Caki2 (cell line): ENCODE measurements around the gene TMOD4. TPM values are rescaled to one million over a fixed set of nuclear protein-coding genes. Genes with fewer than 3 reads are reported as not detected.
"Not testable (repeated sequence)": the region's sequence is repeated elsewhere in the genome, so short reads cannot be mapped to it uniquely, and the experiment has no call there.

ENCODE experiments used
- DNase-seq: peaks from one replicate; pipeline ENCODE4 v3.0.0-alpha.2; 2015; ENCODE audit warnings: low read depth
- in situ Hi-C: cut with HindIII; loops from 2 replicates; pipeline ENCODE4 v1.10.0; 2016; ENCODE audit warnings: low sequenced_read_pairs, low pct_unique_long_range_greater_than_20kb, mixed read lengths
- total RNA-seq: library from RNA; depleted of rRNA; stranded (reverse); fragments of >200 nt; shearing (Covaris generic); gene quantifications from 2 replicates; pipeline ENCODE4 v1.2.3, GENCODE V29; 2014; ENCODE audit warnings: low replicate concordance

The TMOD4 gene
- total RNA-seq, 1 experiment from 2014 or later: not detected

DNA sequence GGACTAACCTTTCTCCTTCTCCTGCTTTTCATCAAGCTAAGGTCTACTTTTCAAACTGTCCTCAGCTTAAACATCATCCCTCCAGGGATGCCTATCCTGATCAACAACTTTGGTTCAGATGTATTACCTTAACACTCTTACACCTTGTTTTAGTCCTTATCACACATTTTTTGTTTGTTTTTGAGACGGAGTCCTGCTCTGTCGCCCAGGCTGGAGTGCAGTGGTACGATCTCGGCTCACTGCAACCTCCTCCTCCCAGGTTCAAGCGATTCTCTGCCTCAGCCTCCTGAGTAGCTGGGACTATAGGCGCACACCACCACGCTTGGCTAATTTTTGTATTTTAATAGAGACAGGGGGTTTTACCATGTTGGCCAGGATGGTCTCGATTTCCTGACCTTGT lies 12.9 kb upstream of the TMOD4 start:
- DNase-seq, in situ Hi-C loops: not testable (repeated sequence)

DNA sequence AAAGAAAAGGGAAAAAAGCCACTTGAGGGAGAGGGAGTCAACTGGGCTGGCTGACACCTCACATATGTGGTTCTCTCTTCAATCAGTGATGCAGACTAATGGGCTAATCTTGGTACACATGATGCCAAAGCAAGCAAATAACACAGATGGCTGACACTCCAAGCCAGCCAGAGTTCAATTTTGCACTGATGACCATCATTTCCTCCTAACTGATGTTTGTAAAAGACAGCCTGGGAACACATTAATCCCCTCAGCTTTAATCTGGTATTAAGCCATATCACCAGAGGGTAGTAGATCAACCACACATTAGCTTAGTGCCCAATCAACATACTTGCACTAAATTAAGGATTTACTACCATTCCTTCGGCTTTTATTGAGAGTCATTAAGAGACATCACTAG lies 11.4 kb upstream of the TMOD4 start:
- in situ Hi-C loops: no loop called here
- DNase-seq: no peak

DNA sequence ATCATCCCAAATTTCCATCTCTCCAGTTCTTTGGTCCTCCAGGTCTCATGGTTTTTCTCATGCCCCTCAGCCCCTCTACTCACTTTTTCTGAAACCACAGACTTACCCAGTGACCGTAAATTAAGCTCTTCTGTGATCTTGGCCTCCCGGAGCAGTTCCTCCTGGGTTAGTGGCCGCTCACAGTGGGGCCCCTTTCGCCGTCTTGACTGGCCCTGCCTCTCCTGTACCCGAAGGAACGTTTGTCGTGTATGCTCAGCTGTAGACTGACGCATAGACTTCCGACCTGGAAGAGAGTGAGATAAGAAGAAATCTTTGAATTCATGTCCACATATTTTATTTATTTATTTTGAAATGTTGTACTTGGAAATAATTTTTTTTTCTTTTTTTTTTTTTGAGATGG lies 8.4 kb upstream of the TMOD4 start:
- in situ Hi-C loops: no loop called here
- DNase-seq: no peak

DNA sequence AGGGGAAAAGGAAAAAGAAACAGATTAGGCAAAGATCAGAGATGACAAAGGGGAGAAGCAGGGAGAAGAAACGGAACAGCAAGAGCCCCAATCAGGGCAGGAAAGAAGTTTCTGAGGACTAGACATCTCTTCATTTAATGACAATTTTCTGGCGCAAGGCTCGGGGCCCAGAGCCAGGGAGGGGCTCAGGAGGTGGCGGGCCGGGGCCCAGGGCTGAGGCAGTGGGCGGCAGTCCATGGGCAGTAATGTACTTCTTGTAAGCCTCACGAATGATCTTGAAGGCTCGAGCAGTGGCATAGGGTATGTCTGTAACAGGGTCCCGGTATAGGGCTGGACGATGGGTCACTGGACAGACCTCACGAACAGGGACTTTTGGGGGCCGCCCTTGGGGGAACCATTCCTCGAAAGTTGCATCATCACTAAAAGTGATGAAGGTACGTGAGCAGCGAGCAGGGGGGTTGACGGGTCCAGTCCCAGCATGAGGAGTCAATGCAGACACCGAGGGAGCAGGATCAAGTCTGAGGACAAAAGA lies 799 bp upstream of the TMOD4 start:
- DNase-seq: no peak
- in situ Hi-C loops: no loop called here

DNA sequence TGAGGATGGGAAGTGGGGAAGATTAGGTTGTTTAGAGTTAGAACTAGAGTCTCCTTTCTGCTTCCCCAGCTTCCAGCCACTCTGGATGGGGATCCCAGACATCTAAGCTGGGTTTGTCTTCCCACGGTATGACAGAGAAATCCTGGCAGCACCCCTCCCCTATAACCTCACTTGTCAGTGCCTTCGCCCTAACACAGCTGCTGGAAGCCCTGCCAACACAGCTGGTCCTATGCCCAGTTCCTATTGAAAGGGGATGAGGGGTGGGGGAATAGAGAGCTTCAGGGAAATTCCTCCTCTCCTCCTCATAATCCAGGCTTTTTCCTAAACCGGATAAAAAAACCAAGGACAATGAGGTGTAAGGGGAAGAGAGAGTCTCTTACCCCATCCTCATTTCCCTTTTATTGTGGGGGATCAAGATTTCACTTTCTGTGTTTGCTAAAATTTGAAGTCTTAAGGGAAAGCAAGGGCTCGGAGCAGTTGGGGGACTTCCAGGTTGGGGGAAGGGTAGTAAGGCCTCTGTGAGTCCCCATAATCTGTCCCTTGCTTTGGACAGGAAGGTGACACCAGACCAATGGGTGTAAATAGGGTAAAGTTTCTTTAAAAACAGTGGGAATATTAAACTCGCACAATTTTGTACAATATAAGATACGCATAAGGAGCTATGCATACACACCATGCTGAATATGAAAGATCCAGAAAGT lies 590 bp downstream of the TMOD4 start:
- in situ Hi-C loops: no loop called here
- DNase-seq: no peak

DNA sequence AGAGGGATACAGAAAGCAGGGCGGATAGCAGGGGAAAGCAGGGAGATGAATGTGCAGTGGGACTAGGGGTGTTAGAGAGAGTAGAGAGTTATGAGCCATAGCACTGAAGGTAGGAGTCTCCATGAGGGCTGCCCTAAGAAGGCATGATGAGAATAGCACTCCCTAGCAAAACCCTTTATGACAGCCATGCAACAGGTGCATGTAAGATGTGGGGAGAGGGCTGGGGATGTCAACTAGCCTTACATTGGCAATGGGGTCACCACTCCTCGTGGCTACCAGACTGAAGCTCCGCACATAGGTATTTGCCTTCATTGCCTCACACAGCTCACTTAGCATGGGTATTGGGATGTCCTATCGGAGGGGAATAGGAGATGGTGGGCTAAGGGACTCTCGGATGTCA lies 4.6 kb downstream of the TMOD4 start:
- DNase-seq: no peak
- in situ Hi-C loops: no loop called here

DNA sequence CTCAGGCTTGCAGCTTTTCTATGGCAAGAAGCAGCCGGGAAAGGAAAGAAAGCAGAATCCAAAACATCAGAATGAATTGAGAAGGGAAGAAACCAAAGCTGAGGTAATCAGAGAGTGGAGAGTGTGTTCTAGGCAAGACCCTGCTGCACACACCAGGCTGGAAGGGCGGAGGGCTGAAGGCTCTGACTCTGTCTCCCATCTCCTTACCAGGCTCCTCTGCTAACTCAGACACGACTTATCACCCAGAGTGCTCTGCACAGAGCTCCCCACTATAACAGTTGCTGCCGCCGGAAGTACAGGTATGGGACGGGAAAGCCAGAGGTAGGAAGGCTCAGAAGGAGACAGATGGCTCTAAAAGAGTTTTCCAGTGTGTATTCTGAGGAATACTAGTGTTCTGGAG lies 8.7 kb downstream of the TMOD4 start:
- in situ Hi-C loops: no loop called here
- DNase-seq: no peak

DNA sequence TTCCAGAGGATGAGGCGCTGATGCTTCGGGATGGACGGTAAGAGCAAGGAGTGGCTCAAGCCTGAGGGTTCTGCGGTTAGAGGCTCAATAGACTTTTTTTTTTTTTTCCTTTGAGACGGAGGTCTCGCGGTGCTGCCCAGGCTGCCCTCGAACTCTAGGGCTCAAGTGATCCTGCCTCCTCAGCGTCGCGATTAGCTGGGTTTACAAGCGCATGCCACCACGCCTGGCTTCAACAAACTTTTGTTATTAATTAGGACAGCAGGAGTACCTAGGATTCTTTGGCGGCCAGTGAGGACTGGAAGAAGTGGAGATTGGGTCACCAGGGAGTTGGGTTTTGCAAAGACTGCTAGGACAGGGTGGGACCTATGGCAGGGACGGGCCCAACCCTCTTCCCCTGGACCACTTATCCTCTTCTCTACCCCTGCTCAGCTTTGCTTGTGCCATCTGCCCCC lies 9.2 kb downstream of the TMOD4 start:
- peak; percentile 33 for DNase-seq

DNA sequence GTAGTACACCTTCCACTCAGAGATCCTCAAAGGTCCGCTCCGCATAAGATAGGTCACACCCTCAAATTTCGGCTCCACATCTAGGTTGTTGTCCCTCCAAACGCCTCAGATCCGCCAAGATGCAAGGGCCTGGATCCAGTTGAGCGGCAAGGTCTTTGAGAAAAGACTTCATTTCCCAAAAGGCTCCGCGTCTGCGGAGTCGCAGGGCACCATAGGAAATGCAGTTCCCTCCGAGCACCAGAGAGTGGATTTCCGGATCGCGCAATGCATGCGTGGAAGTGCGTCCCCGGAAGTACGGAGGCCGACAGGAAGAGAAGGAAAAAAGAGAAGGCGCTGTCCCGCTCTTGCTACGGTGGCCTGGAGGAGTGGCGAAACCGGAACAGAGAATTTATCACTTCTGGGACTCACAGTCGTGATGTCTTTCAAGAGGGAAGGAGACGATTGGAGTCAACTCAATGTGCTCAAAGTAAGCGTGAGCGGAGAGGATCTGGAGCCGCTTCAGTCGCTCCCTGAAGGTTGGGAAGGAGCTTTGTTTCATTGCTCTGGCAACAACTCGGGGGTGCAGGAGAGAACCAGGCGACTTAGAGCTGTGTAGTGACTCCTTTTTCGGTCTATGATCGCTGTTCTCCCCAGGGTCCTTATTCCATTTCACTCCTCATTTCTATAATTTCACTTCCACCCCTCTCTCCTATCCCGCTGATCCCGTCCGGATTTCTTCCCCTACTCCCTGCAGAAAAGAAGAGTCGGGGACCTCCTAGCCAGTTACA lies 9.9 kb downstream of the TMOD4 start, which contains the start of the genes LYSMD1 and SCNM1:
Gene LYSMD1 (minus strand): TSS at position 165 of the 767 bp plus-strand sequence. CDS start 644 bp downstream, outside the sequence.
Gene SCNM1 (plus strand): TSS at position 407 of the 767 bp plus-strand sequence. CDS start 9 bp downstream, at position 416.
- peak; percentile 97 for DNase-seq
- in situ Hi-C loops: no loop called here

More for the DNA sequence above, 9.2 kb downstream of the TMOD4 start:
- in situ Hi-C loops: no loop called here

DNA sequence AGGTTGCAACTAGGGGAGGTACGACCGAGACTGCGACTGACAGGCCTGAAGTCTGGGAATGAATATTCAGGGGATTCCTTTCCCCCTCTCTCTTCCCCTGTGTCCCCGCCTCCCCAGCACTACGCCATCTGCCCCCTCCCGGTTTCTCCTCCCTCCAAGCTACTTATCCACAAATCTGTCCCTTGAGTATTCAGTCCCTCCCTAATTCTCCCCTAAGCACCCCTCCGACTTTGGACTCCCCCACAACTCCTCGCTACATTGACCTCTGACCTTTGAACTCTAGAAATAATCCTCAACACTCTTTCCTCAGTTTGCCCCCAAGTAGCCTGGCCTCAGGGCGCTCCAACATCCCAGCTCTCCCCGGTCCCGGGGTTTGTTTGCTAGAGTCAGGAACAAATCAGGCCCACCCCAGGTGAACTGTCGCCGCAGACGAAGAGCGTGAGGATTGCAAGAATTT lies 10.5 kb downstream of the TMOD4 start:
- in situ Hi-C loops: no loop called here
- DNase-seq: no peak

DNA sequence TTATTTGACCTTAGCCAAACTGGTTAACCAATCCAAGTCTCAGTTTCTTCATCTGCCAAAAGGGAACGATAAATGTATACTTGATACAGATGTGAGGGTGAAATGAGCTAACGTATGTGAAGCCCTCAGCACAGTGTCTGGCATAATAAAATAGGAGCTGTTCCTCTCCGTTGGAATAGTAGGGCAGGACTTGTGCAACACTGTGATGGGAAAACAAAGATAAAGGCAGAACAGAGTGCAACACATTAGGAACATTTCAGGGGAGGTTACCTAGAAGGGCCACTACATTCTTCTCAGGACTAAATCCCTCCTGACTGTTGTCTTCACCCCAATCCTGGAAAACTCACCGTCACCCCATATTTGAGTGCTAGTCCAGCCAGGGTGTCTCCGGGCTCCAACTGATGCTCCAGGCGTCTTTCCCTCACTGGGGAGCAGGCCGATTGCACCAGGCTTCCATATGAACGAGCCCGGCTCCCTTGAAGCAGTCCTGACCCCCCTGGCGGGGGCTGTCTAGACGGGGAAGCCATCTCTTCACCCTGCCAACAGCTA lies 11.0 kb downstream of the TMOD4 start:
- DNase-seq: no peak
- in situ Hi-C loops: no loop called here

DNA sequence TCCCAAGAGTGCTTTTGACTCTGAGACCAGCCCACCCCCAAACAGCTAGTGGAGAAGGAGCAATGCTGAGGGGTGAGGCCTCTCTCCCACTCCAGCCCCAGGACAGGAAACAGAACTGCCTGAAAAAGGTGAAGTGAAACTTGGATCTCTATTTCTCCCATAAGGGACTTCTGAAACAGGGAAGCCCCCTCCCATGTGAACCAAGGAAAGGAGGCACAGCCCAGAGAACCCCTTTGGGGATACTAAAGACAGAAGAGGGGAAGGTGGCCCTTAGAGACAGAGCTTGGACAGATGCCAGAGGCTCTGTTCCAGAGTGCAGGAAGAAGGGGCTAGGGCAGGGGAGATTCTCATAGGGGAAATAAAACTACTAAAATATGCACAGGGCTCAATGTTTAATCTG lies 16.4 kb downstream of the TMOD4 start:
- in situ Hi-C loops: no loop called here
- DNase-seq: no peak

DNA sequence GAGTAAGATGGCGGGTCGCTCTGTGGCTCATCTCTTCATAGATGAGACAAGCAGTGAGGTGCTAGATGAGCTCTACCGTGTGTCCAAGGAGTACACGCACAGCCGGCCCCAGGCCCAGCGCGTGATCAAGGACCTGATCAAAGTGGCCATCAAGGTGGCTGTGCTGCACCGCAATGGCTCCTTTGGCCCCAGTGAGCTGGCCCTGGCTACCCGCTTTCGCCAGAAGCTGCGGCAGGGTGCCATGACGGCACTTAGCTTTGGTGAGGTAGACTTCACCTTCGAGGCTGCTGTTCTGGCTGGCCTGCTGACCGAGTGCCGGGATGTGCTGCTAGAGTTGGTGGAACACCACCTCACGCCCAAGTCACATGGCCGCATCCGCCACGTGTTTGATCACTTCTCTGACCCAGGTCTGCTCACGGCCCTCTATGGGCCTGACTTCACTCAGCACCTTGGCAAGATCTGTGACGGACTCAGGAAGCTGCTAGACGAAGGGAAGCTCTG lies 17.0 kb downstream of the TMOD4 start:
- no peak for DNase-seq
- in situ Hi-C loops: no loop called here

DNA sequence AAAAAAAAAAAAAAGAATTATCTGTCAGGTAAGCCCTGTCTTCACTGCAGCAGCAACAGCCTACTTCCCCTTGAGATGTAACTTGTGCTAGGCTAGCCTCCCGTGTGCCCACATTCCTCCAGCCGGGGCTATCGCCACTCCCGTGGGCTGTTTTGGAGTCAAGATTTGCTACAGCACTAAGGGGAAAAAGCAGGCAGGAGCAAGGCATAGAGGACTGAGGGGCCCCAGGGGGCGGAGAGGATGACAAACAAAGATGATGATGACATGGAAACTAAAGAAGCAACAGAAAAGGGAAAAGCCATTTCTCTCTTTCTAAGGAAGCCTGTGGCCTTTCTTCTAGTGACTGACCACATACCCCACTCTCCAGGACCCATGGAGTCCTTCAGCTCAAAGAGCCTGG lies 17.5 kb downstream of the TMOD4 start:
- DNase-seq: no peak
- in situ Hi-C loops: no loop called here

DNA sequence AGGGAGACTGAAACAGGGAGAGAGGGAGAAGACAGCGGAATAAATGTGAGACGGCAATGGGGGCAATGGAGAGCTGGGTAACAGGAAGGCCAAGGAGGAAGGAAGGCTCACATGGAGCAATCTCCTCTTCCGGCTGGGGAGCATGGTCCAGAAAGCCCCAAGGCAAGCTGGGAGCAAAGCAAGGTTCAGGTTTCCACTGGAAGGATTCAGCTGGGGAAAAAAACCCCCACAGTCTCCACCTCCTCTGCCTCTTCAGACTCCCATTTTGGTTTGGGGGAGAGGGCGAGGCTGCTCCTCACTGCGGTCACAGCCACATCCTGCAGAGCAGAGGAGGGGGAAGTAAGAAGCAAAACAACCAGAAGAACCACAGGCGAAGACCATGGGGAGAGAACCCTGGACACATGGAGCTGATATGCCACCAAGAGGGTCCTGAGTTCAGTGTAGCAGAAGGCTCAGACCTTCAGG lies 18.7 kb downstream of the TMOD4 start:
- no peak for DNase-seq
- in situ Hi-C loops: no loop called here

DNA sequence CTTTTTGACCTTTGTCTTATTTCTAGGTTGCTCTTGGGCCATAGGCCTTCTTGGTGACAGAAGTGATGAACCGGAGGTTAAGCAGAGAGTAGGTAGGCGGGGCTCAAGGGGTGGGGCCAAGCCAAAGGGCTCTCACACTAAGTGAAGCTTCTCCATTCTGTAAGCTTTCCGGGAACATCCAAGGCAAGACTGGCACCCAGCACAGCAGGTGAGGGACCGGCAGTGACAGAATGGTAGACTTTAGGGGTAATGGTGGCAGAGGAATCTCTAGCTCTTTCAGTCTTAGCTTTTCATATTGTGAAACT lies 19.3 kb downstream of the TMOD4 start, which contains the start of gene TNFAIP8L2:
Gene TNFAIP8L2 (plus strand): TSS at position 135 of the 305 bp plus-strand sequence. CDS start 2,049 bp downstream, outside the sequence.
- no peak for DNase-seq
- in situ Hi-C loops: no loop called here

DNA sequence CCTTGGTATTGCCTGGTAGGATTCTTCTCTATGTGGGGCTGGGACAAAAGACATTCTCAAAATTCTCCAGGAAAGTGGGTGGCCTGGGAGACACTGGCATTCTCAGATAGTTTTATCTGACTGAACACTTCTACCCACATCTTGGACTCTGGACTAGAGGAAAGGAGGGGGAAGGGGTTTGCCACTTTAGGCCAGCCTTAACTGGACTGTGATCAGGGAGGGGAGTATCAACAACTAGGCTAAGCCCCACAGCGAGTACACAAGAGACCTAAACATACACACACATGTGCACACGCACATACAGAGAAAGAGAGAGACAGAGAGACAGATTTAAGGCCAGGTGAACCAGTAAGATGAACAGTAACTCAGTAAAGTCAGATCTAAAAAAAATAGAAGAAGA lies 28.1 kb downstream of the TMOD4 start:
- no peak for DNase-seq
- in situ Hi-C loops: no loop called here

DNA sequence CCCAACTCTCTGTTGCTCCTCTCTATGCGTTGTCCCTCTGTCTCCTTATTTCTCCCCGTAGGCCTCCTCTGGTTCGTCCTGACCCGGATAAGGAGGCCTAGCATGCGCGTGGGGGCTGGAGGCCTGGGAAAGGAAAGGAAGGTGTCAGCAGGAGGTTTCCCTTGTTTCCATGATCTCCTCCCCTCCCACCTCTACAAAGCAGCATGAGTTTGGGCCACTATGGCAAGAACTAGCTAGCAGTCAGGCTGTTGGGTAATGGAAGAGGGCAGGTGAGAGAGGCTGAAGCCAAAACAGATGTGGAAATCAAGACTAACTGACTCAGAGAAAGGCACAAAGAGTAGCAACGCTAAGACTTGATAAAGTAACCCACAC lies 28.7 kb downstream of the TMOD4 start:
- DNase-seq: no peak
- in situ Hi-C loops: no loop called here
